HEK293T (cell line): Measurements from ENCODE around the gene HOXA11.

Source experiments
- BHLHE40 ChIP-seq: fragments of 450-650 bp; IDR thresholded peaks from 2 replicates; pipeline ENCODE4 v1.6.1; 2016; ENCODE audit warnings: mild to moderate bottlenecking, moderate library complexity, borderline replicate concordance
- CTBP1 ChIP-seq: fragments of 450-650 bp; IDR thresholded peaks from 2 replicates; pipeline ENCODE4 v1.6.1; 2016; ENCODE audit warnings: borderline replicate concordance
- ELF4 ChIP-seq: fragments of 450-650 bp; IDR thresholded peaks from 2 replicates; pipeline ENCODE4 v1.6.1; 2017; ENCODE audit warnings: antibody characterized with exemption
- FOXA1 ChIP-seq: fragments of 450-650 bp; IDR thresholded peaks from 2 replicates; pipeline ENCODE4 v1.6.1; 2016; ENCODE audit warnings: mild to moderate bottlenecking
- FOXK2 ChIP-seq: fragments of 450-650 bp; IDR thresholded peaks from 2 replicates; pipeline ENCODE4 v1.6.1; 2016; ENCODE audit warnings: mild to moderate bottlenecking
- FOXM1 ChIP-seq: fragments of 450-650 bp; IDR thresholded peaks from 2 replicates; pipeline ENCODE4 v1.6.1; 2017; ENCODE audit warnings: mild to moderate bottlenecking, borderline replicate concordance
- HDGF ChIP-seq: fragments of 450-650 bp; IDR thresholded peaks from 2 replicates; pipeline ENCODE4 v1.6.1; 2017; ENCODE audit warnings: antibody characterized with exemption, borderline replicate concordance
- L3MBTL2 ChIP-seq: fragments of 450-650 bp; conservative IDR thresholded peaks from 2 replicates; pipeline ENCODE4 v1.6.1; 2016; ENCODE audit warnings: mild to moderate bottlenecking
- LEF1 ChIP-seq: fragments of 450-650 bp; IDR thresholded peaks from 2 replicates; pipeline ENCODE4 v1.6.1; 2017; ENCODE audit warnings: mild to moderate bottlenecking, borderline replicate concordance
- NFRKB ChIP-seq: fragments of 450-650 bp; IDR thresholded peaks from 2 replicates; pipeline ENCODE4 v1.6.1; 2016; ENCODE audit warnings: mild to moderate bottlenecking, moderate library complexity
- SP1 ChIP-seq: fragments of 450-650 bp; IDR thresholded peaks from 2 replicates; pipeline ENCODE4 v1.6.1; 2017
- SUZ12 ChIP-seq: fragments of 450-650 bp; IDR thresholded peaks from 2 replicates; pipeline ENCODE4 v1.6.1; 2016; ENCODE audit warnings: mild to moderate bottlenecking
- TARDBP ChIP-seq: fragments of 450-650 bp; IDR thresholded peaks from 2 replicates; pipeline ENCODE4 v1.6.1; 2016
- ZNF384 ChIP-seq: fragments of 450-650 bp; IDR thresholded peaks from 2 replicates; pipeline ENCODE4 v1.6.1; 2016

GRCh38 chr7:27179503-27180430 is 5.3 kb downstream of the HOXA11 start:
- no peak for TF ChIP-seq SP1
- TF ChIP-seq LEF1, result no peak
- TF ChIP-seq FOXM1, result no peak
- TF ChIP-seq HDGF, result no peak
- TF ChIP-seq ZNF384, result no peak
- no peak for TF ChIP-seq TARDBP
- no peak for TF ChIP-seq FOXA1
- no peak for TF ChIP-seq SUZ12
- no peak for TF ChIP-seq ELF4
- TF ChIP-seq L3MBTL2, result peak; percentile 54
- no peak; the same call in 1 of the 2 replicates for TF ChIP-seq CTBP1
- TF ChIP-seq FOXK2, result no peak
- no peak for TF ChIP-seq NFRKB
- TF ChIP-seq BHLHE40, result no peak
